Activated naive CD8-positive, alpha-beta T cell treated with anti-CD3 and anti-CD28 coated beads, Interleukin-2, amount 10 ng/mL, durations not matched to agents 7 days and 5 days (primary cell): Measurements from ENCODE around the gene LILRA5. TPM values are rescaled to one million over a fixed set of nuclear protein-coding genes. Genes with fewer than 3 reads are reported as not detected.
"Not testable (repeated sequence)": the region's sequence is repeated elsewhere in the genome, so short reads cannot be mapped to it uniquely, and the experiment has no call there.

Experiments
- ATAC-seq: fragments of 150-1000 bp; cut with Tn5 transposase; one replicate; pipeline ENCODE4 v1.10.0; 2021; ENCODE audit warnings: low read depth, moderate library complexity
- POLR2A ChIA-PET: fragments of 350-600 bp; sonication (Branson Sonifier 250); formaldehyde crosslinking; loops from one replicate; lab custom pipeline; 2021; ENCODE audit warnings: antibody characterized with exemption; lab: Charles Lee
- DNase-seq: peaks from one replicate; pipeline ENCODE4 v3.0.0; 2021
- H3K27ac Mint-ChIP-seq: one replicate; pipeline ENCODE4 v1.8.0; 2022; ENCODE audit warnings: mild to moderate bottlenecking, mixed read lengths
- H3K27me3 Mint-ChIP-seq: one replicate; pipeline ENCODE4 v1.8.0; 2022; ENCODE audit warnings: mild to moderate bottlenecking, moderate library complexity, mixed read lengths
- H3K36me3 Mint-ChIP-seq: one replicate; pipeline ENCODE4 v1.8.0; 2021; ENCODE audit warnings: mild to moderate bottlenecking, mixed read lengths
- H3K4me1 Mint-ChIP-seq: one replicate; pipeline ENCODE4 v1.8.0; 2021; ENCODE audit warnings: mixed read lengths
- H3K4me3 Mint-ChIP-seq: one replicate; pipeline ENCODE4 v1.8.0; 2022; ENCODE audit warnings: mild to moderate bottlenecking, moderate library complexity, mixed read lengths
- H3K9me3 Mint-ChIP-seq: one replicate; pipeline ENCODE4 v1.8.0; 2021; ENCODE audit warnings: mixed read lengths
- microRNA-seq: library from miRNA; unstranded; fragments of <30 nt; microRNA quantifications from one replicate; pipeline ENCODE4 v1.2.0, GENCODE V29; 2022
- total RNA-seq, 2 experiments: library from RNA; stranded (reverse); gene quantifications; one replicate each; pipeline ENCODE4 v1.2.3, GENCODE V29; 2021

The LILRA5 gene
- total RNA-seq, 2 experiments from 2014 or later: not detected

- peaks cover 14% of the 10 kb centered on the region for H3K27me3 Mint-ChIP-seq
- H3K36me3 Mint-ChIP-seq, DNase-seq, H3K4me3 Mint-ChIP-seq, H3K27ac Mint-ChIP-seq, H3K9me3 Mint-ChIP-seq, H3K4me1 Mint-ChIP-seq, POLR2A ChIA-PET, ATAC-seq: not testable (repeated sequence)
Observed at GRCh38 chr19:54271587-54271986, 41.4 kb downstream of the LILRA5 start.

GRCh38 chr19:54271106-54271505 lies 41.9 kb downstream of the LILRA5 start:
- Mint-ChIP-seq H3K9me3 (no peaks in the 10 kb centered on the region), H3K27ac (no peak overlapping the region), H3K4me1 (no peaks in the 10 kb centered on the region), H3K36me3 (no peaks in the 10 kb centered on the region), H3K27me3 (peaks cover 18% of the 10 kb centered on the region), H3K4me3 (no peak overlapping the region)
- ATAC-seq (no peak), DNase-seq (no peak)
- POLR2A ChIA-PET: no interaction called here

GRCh38 chr19:54268936-54269335 lies 44.0 kb downstream of the LILRA5 start:
- POLR2A ChIA-PET: no interaction called here
- DNase-seq (no peak), ATAC-seq (no peak)
- H3K27me3 Mint-ChIP-seq: peaks cover 19% of the 10 kb centered on the region
- H3K27ac Mint-ChIP-seq: no peak overlapping the region
- no peaks in the 10 kb centered on the region for H3K36me3 Mint-ChIP-seq
- no peak overlapping the region for H3K4me3 Mint-ChIP-seq
- H3K4me1 Mint-ChIP-seq: peaks cover 2% of the 10 kb centered on the region
- H3K9me3 Mint-ChIP-seq: no peaks in the 10 kb centered on the region

DNA sequence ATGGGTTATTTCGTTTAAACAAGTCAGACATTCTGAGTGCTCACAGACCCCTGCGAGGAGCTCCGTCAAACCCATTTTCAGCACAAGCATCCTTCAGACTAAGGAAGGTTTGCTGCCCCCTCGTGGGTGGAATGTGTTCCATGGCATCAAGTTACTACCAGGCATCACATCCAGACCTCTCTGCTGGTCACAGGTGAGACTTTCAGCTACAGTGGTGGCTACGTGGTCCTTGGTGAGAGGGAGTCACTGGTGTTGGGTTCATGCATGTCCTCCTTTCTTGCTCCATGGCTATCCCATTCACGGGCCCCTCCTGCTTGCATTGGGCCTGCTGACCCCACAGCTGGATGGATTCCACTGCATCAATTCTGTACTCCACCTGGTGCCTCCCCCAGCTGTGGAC lies 46.8 kb downstream of the LILRA5 start:
- no peak overlapping the region for H3K27ac Mint-ChIP-seq
- peaks cover 2% of the 10 kb centered on the region for H3K4me1 Mint-ChIP-seq
- ATAC-seq (peak; percentile 82), DNase-seq (peak; percentile 72)
- H3K36me3 Mint-ChIP-seq: no peaks in the 10 kb centered on the region
- H3K9me3 Mint-ChIP-seq: no peaks in the 10 kb centered on the region
- H3K27me3 Mint-ChIP-seq: peaks cover 13% of the 10 kb centered on the region
- POLR2A ChIA-PET: interaction anchor here (0.6 to 1.3 kb wide), 3 partner anchors 54 to 98 kb away, joined by 3 to 6 read pairs (median 4); partner anchors contain the start of gene MBOAT7
- H3K4me3 Mint-ChIP-seq: no peak overlapping the region

DNA sequence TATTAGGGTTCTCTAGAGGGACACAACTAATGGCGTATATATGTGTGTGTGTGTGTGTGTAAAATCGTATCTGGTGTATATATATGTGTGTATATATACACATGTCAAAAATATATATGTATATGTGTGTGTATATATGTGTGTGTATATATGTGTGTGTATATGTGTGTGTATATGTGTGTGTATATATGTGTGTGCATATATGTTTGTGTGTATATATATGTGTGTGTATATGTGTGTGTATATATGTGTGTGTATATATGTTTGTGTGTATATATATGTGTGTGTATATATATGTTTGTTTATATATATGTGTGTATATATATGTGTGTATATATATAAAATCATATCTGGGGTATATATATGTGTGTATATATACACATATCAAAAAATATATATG lies 50.5 kb downstream of the LILRA5 start:
- ATAC-seq: no peak
- Mint-ChIP-seq H3K4me1 (peaks cover 2% of the 10 kb centered on the region), H3K27me3 (peaks cover 16% of the 10 kb centered on the region), H3K4me3 (no peak overlapping the region), H3K9me3 (no peaks in the 10 kb centered on the region), H3K27ac (no peak overlapping the region), H3K36me3 (no peaks in the 10 kb centered on the region)
- POLR2A ChIA-PET: no interaction called here
- no peak for DNase-seq

DNA sequence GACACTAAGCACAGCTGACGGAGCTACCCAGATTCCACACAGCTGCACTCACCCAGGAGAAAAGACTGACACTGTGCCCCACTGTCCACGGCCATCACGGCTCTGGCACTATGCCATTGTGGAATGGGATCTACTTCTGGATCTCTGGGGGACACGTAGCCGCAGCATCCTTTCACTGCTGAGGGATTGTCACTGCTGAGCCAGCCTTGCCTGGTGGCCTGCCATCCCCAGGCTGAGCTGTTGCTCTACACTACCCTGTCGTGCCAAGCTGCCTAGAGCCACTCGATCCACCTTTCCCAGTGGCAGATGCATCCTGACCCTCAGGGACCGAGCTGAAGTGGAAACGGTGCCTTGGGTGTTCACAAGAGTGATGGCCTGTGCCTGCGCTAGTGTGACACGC lies 50.9 kb downstream of the LILRA5 start:
- ATAC-seq (no peak), DNase-seq (no peak)
- Mint-ChIP-seq H3K27me3 (peaks cover 16% of the 10 kb centered on the region), H3K36me3 (no peaks in the 10 kb centered on the region), H3K4me3 (no peak overlapping the region), H3K4me1 (peaks cover 2% of the 10 kb centered on the region), H3K27ac (no peak overlapping the region), H3K9me3 (no peaks in the 10 kb centered on the region)
- POLR2A ChIA-PET: no interaction called here

DNA sequence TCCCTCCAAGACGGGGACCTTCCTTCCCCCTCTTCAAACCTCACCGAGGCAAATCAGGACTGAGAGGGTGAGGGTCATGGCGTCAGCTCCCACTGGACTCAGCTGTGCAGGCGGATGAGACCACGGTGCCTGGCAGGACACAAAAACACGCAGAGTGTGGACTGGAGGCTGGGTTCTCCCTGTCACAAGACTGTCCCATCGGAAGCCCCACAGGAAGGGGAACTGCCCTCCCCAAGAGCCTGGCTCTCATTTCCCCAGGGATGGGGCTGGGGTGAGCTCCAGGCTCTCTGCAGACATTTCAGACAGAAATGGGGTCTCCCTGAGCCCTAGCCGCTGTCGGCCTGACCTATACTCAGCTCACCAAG lies 55.9 kb downstream of the LILRA5 start, which contains the start of gene LILRB5:
LILRB5 (minus strand) TSS at position 158 of the 365 bp plus-strand sequence; CDS start at position 78, 80 bp downstream.
- H3K27me3 Mint-ChIP-seq: peaks cover 5% of the 10 kb centered on the region
- H3K4me1 Mint-ChIP-seq: no peaks in the 10 kb centered on the region
- DNase-seq (no peak), ATAC-seq (no peak)
- no peaks in the 10 kb centered on the region for H3K9me3 Mint-ChIP-seq
- H3K36me3 Mint-ChIP-seq: no peaks in the 10 kb centered on the region
- POLR2A ChIA-PET: no interaction called here
- no peak within 1 kb of the TSS for H3K27ac Mint-ChIP-seq
- no peak within 1 kb of the TSS for H3K4me3 Mint-ChIP-seq

Small RNA genes lying within 50 kb of the gene (microRNA-seq; reads per million reads assigned to microRNA genes)
- gene MIR4752: not detected

Other genes starting within 250 kb of the LILRA5 start
- gene VSTM1, start 249.3 kb downstream of the LILRA5 start, total RNA-seq: not detected
- not detected for gene TARM1, start 231.8 kb downstream of the LILRA5 start, total RNA-seq
- 1 to 10 TPM in 1 of 2 experiments, under 1 TPM in 1; 0.96 to 1.5 TPM for gene OSCAR, start 212.4 kb downstream of the LILRA5 start, total RNA-seq
- 100 to 1,000 TPM; 134 to 135 TPM for gene NDUFA3, start 210.3 kb downstream of the LILRA5 start, total RNA-seq
- 10 to 100 TPM; 37.9 to 43.3 TPM for gene TFPT, start 197.5 kb downstream of the LILRA5 start, total RNA-seq
- gene PRPF31, start 197.4 kb downstream of the LILRA5 start, total RNA-seq: 10 to 100 TPM; 66.3 to 69.3 TPM
- gene CNOT3, start 175.4 kb downstream of the LILRA5 start, total RNA-seq: 10 to 100 TPM; 60.0 to 72.3 TPM
- 10 to 100 TPM; 10.2 to 12.8 TPM for gene LENG1, start 153.4 kb downstream of the LILRA5 start, total RNA-seq
- gene TMC4, start 140.0 kb downstream of the LILRA5 start, total RNA-seq: 1 to 10 TPM; 1.7 to 3.0 TPM
- gene MBOAT7, start 123.6 kb downstream of the LILRA5 start, total RNA-seq: 10 to 100 TPM; 49.0 to 52.2 TPM
- 10 to 100 TPM; 16.3 to 17.4 TPM for gene TSEN34, start 121.9 kb downstream of the LILRA5 start, total RNA-seq
- gene RPS9, start 112.3 kb downstream of the LILRA5 start, total RNA-seq: 1,000 to 10,000 TPM; 1,098 to 1,155 TPM
- 1 to 10 TPM in 1 of 2 experiments, under 1 TPM in 1; 0.74 to 1.3 TPM for gene LILRB3, start 90.2 kb downstream of the LILRA5 start, total RNA-seq
- under 1 TPM; 0.60 to 0.64 TPM for gene LILRA6, start 70.4 kb downstream of the LILRA5 start, total RNA-seq
- under 1 TPM; 0.28 to 0.36 TPM for gene LILRB5, start 55.9 kb downstream of the LILRA5 start, total RNA-seq
- under 1 TPM; 0.55 to 0.57 TPM for gene LILRB2, start 32.1 kb downstream of the LILRA5 start, total RNA-seq
- not detected for gene LILRA4, start 26.0 kb upstream of the LILRA5 start, total RNA-seq
- 10 to 100 TPM; 75.0 to 79.2 TPM for gene LAIR1, start 51.8 kb upstream of the LILRA5 start, total RNA-seq
- gene TTYH1, start 102.3 kb upstream of the LILRA5 start, total RNA-seq: 1 to 10 TPM; 1.1 to 1.9 TPM
- 100 to 1,000 TPM; 338 to 359 TPM for gene LENG8, start 136.0 kb upstream of the LILRA5 start, total RNA-seq
- gene LENG9, start 150.6 kb upstream of the LILRA5 start, total RNA-seq: 1 to 10 TPM; 6.2 to 7.0 TPM
- gene CDC42EP5, start 160.1 kb upstream of the LILRA5 start, total RNA-seq: not detected
- gene LAIR2, start 189.7 kb upstream of the LILRA5 start, total RNA-seq: under 1 TPM in 1 of 2 experiments, not detected in 1; 0.62 TPM